ENCODE results near the gene PCSK5.

Gene PCSK5

GRCh38 chr9:76135902-76136301 is 245.4 kb downstream of the PCSK5 start:
- no peak for DNase-seq (ENCODE audit: low read depth, low spot score)

GRCh38 chr9:76136986-76137385 is 246.5 kb downstream of the PCSK5 start:
- DNase-seq (ENCODE audit: low read depth, low spot score), result no peak

- no peak for DNase-seq (ENCODE audit: low read depth, low spot score)
These were observed 247.5 kb downstream of the PCSK5 start for GRCh38 chr9:76137931-76138330.

GRCh38 chr9:76138360-76138759 is 247.9 kb downstream of the PCSK5 start:
- DNase-seq (ENCODE audit: low read depth, low spot score), result no peak

GRCh38 chr9:76143834-76144233 is 253.4 kb downstream of the PCSK5 start:
- no peak for DNase-seq (ENCODE audit: low read depth, low spot score)

GRCh38 chr9:76150013-76150412 is 259.5 kb downstream of the PCSK5 start:
- DNase-seq (ENCODE audit: low read depth, low spot score), result no peak

GRCh38 chr9:76151267-76151666 is 260.8 kb downstream of the PCSK5 start:
- DNase-seq (ENCODE audit: low read depth, low spot score), result no peak

- DNase-seq (ENCODE audit: low read depth, low spot score), result no peak
These were observed 262.9 kb downstream of the PCSK5 start for GRCh38 chr9:76153339-76153738.

GRCh38 chr9:76153902-76154629 is 263.6 kb downstream of the PCSK5 start:
- DNase-seq (ENCODE audit: low read depth, low spot score), result no peak

GRCh38 chr9:76155361-76155760 is 264.9 kb downstream of the PCSK5 start:
- no peak for DNase-seq (ENCODE audit: low read depth, low spot score)

GRCh38 chr9:76158713-76159112 is 268.2 kb downstream of the PCSK5 start:
- DNase-seq (ENCODE audit: low read depth, low spot score), result no peak

- DNase-seq (ENCODE audit: low read depth, low spot score), result no peak
These were observed 268.9 kb downstream of the PCSK5 start for GRCh38 chr9:76159293-76159926.

- DNase-seq (ENCODE audit: low read depth, low spot score), result no peak
These were observed 270.6 kb downstream of the PCSK5 start for GRCh38 chr9:76161106-76161505.

- DNase-seq (ENCODE audit: low read depth, low spot score), result no peak
These were observed 271.1 kb downstream of the PCSK5 start for GRCh38 chr9:76161541-76161940.

GRCh38 chr9:76162086-76162730 is 271.7 kb downstream of the PCSK5 start:
- no peak for DNase-seq (ENCODE audit: low read depth, low spot score)

- no peak for DNase-seq (ENCODE audit: low read depth, low spot score)
These were observed 272.5 kb downstream of the PCSK5 start for GRCh38 chr9:76162751-76163500.

- DNase-seq (ENCODE audit: low read depth, low spot score), result no peak
These were observed 276.1 kb downstream of the PCSK5 start for GRCh38 chr9:76166526-76166925.

GRCh38 chr9:76176171-76176570 is 285.7 kb downstream of the PCSK5 start:
- DNase-seq (ENCODE audit: low read depth, low spot score), result no peak

GRCh38 chr9:76177931-76178330 is 287.5 kb downstream of the PCSK5 start:
- no peak for DNase-seq (ENCODE audit: low read depth, low spot score)

GRCh38 chr9:76180541-76180940 is 290.1 kb downstream of the PCSK5 start:
- no peak for DNase-seq (ENCODE audit: low read depth, low spot score)

- DNase-seq (ENCODE audit: low read depth, low spot score), result no peak
These were observed 290.7 kb downstream of the PCSK5 start for GRCh38 chr9:76181020-76181641.

GRCh38 chr9:76181781-76182180 is 291.3 kb downstream of the PCSK5 start:
- DNase-seq (ENCODE audit: low read depth, low spot score), result no peak

All from activated naive CD8-positive, alpha-beta T cell treated with anti-CD3 and anti-CD28 coated beads, Interleukin-2, amount 50 U/mL, for 16 hours (primary cell).